Measurements from ENCODE around the gene TNRC18. TPM values are rescaled to one million over a fixed set of nuclear protein-coding genes. Genes with fewer than 3 reads are reported as not detected.

TNRC18 gene
- total RNA-seq, 1 donor from 2014 or later, result 198 TPM

DNA sequence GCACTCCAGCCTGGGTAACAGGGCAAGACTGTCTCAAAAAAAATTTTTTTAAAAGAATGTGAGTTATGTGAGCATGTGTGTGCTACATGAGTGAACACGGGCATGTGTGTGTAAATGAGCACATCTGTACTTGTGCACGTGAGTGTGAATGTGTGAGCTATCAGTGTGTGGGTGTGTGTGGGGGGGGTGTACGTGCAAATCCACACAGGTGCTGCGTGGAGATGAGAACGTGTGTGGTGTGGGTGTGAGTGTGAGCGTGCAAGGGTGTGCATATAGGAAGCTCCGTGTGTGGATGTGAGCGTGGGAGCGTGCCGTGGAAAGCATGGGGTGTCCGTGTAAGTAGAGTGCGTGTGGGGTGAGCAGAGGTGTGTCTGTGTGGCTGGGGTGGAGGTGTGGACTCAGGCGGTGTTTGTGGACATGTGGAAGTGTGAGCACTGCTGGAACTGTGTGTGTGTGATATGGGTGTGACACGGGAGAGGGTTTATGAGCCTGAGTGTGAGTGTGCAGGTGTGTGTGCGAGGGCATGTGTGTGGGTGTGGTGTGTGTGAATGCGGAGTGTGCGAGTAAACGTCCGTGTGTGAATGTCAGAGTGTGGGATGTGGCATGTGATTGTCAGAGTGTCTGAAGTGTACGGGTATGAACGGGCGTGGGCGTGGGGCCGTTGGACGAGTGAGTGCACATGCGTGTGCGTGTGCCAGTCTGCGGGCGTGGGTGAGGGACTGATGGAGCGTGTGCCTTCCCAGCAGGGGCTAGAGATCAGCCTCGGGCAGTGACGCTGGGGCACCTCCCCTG lies 45.9 kb upstream of the TNRC18 start:
- Mint-ChIP-seq H3K9me3 (ENCODE audit: unreplicated experiment) (no peaks in the 10 kb centered on the region), H3K36me3 (ENCODE audit: unreplicated experiment) (peaks cover 7% of the 10 kb centered on the region), H3K4me1 (ENCODE audit: unreplicated experiment) (no peaks in the 10 kb centered on the region), H3K27ac (ENCODE audit: unreplicated experiment) (no peak overlapping the region), H3K4me3 (ENCODE audit: unreplicated experiment) (no peak overlapping the region), H3K27me3 (ENCODE audit: unreplicated experiment) (no peaks in the 10 kb centered on the region)
- TF ChIP-seq, protein P1, sequence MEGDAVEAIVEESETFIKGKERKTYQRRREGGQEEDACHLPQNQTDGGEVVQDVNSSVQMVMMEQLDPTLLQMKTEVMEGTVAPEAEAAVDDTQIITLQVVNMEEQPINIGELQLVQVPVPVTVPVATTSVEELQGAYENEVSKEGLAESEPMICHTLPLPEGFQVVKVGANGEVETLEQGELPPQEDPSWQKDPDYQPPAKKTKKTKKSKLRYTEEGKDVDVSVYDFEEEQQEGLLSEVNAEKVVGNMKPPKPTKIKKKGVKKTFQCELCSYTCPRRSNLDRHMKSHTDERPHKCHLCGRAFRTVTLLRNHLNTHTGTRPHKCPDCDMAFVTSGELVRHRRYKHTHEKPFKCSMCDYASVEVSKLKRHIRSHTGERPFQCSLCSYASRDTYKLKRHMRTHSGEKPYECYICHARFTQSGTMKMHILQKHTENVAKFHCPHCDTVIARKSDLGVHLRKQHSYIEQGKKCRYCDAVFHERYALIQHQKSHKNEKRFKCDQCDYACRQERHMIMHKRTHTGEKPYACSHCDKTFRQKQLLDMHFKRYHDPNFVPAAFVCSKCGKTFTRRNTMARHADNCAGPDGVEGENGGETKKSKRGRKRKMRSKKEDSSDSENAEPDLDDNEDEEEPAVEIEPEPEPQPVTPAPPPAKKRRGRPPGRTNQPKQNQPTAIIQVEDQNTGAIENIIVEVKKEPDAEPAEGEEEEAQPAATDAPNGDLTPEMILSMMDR (IDR thresholded peaks at IDR 0.05), result no peak
- DNase-seq (ENCODE audit: extremely low spot score, unreplicated experiment), result no peak

DNA sequence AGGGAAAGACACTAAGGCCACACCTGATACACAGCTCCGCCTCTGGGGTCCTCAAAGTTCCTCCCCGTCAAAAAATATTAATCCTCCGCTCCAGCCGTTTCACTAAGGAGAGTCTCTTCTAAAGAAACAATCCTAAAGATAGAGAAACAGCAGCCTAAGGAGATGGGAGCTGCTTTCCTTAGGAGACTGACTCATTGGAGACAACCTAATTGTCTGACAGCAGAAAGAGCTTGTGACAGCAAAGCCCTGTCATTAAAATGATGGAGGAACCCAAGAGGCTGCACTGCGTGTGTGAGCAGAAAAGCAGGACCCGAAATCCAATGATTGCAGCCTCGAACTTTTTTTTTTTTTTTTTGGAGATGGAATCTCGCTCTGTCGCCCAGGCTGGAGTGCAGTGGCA lies 44.0 kb upstream of the TNRC18 start:
- Mint-ChIP-seq H3K9me3 (ENCODE audit: unreplicated experiment) (no peaks in the 10 kb centered on the region), H3K27me3 (ENCODE audit: unreplicated experiment) (no peaks in the 10 kb centered on the region), H3K36me3 (ENCODE audit: unreplicated experiment) (peaks cover 3% of the 10 kb centered on the region), H3K27ac (ENCODE audit: unreplicated experiment) (no peak overlapping the region), H3K4me1 (ENCODE audit: unreplicated experiment) (no peaks in the 10 kb centered on the region), H3K4me3 (ENCODE audit: unreplicated experiment) (no peak overlapping the region)
- TF ChIP-seq, protein P1 (IDR thresholded peaks at IDR 0.05), result no peak
- DNase-seq (ENCODE audit: extremely low spot score, unreplicated experiment), result no peak

DNA sequence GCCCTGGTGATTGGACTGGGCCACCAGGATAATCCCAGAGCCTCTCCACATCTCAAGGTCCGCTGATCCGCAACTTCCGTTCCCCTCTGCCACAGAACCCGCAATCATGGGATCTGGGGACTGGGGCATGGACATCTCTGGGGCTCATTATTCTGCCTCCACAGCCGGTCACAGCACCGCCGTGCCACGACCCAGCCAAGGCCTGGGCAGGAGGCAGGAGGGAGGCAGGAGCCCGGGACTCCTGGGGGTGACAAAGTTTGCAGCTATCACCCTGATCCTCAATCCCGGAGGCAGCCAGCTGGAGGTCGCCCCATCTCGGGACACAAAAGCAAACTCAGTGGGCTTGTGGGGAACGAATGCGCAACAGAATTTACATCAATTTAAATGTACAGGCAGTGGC lies 42.9 kb upstream of the TNRC18 start:
- no peak overlapping the region for H3K4me3 Mint-ChIP-seq (ENCODE audit: unreplicated experiment)
- no peaks in the 10 kb centered on the region for H3K27me3 Mint-ChIP-seq (ENCODE audit: unreplicated experiment)
- no peak for DNase-seq (ENCODE audit: extremely low spot score, unreplicated experiment)
- no peaks in the 10 kb centered on the region for H3K36me3 Mint-ChIP-seq (ENCODE audit: unreplicated experiment)
- TF ChIP-seq, protein P1 (IDR thresholded peaks at IDR 0.05), result no peak
- H3K27ac Mint-ChIP-seq (ENCODE audit: unreplicated experiment), result no peak overlapping the region
- H3K4me1 Mint-ChIP-seq (ENCODE audit: unreplicated experiment), result no peaks in the 10 kb centered on the region
- H3K9me3 Mint-ChIP-seq (ENCODE audit: unreplicated experiment), result no peaks in the 10 kb centered on the region

DNA sequence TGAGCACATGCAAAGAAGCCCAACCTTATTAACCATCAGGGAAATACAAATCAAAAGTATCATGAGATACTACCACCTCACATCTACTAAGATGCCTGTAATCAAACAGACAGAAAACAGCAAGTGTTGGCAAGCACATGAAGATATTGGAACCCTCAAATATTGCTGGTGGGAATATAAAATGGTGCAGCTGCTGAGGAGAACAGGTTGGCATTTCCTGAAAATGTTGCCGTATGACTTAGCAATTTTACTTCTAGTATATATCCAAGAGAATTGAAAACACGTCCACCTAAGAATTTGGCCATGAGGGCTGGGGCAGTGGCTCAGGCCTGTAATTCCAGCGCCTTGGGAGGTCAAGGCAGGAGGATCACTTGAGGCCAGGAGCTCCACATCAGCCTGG lies 39.4 kb upstream of the TNRC18 start:
- TF ChIP-seq, protein P1 (IDR thresholded peaks at IDR 0.05), result no peak
- Mint-ChIP-seq H3K4me3 (ENCODE audit: unreplicated experiment) (no peak overlapping the region), H3K36me3 (ENCODE audit: unreplicated experiment) (no peaks in the 10 kb centered on the region), H3K4me1 (ENCODE audit: unreplicated experiment) (peaks cover 3% of the 10 kb centered on the region), H3K27ac (ENCODE audit: unreplicated experiment) (no peak overlapping the region), H3K27me3 (ENCODE audit: unreplicated experiment) (no peaks in the 10 kb centered on the region), H3K9me3 (ENCODE audit: unreplicated experiment) (no peaks in the 10 kb centered on the region)
- no peak for DNase-seq (ENCODE audit: extremely low spot score, unreplicated experiment)

DNA sequence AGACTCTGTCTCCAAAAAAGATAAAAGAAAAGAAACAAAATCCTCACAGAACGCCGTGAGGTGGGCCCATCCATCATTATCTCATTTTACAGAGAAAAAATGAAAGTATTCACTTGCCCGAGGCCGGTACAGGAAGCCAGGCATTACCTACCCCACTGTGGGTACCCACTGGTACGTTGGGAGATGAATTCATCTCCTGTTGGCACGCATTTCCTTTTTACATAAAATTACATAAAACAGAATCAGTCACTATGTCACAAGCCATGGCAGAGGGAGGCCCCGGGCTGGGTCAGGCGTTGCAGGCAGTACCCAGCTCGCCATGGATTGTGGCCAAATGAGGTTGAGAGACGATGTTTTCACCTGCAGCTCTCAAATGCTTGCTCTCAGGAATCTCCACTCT lies 38.6 kb upstream of the TNRC18 start:
- H3K4me1 Mint-ChIP-seq (ENCODE audit: unreplicated experiment), result peaks cover 3% of the 10 kb centered on the region
- H3K27me3 Mint-ChIP-seq (ENCODE audit: unreplicated experiment), result no peaks in the 10 kb centered on the region
- H3K27ac Mint-ChIP-seq (ENCODE audit: unreplicated experiment), result no peak overlapping the region
- TF ChIP-seq, protein P1 (IDR thresholded peaks at IDR 0.05), result no peak
- no peak overlapping the region for H3K4me3 Mint-ChIP-seq (ENCODE audit: unreplicated experiment)
- no peaks in the 10 kb centered on the region for H3K36me3 Mint-ChIP-seq (ENCODE audit: unreplicated experiment)
- DNase-seq (ENCODE audit: extremely low spot score, unreplicated experiment), result no peak
- H3K9me3 Mint-ChIP-seq (ENCODE audit: unreplicated experiment), result no peaks in the 10 kb centered on the region
